K562 (cell line): ENCODE results near the gene ZBTB9. TPM values are rescaled to one million over a fixed set of nuclear protein-coding genes. Genes with fewer than 3 reads are reported as not detected.

Source experiments
- C11orf30 ChIP-seq: fragments of 450-650 bp; IDR thresholded peaks from 2 replicates; pipeline ENCODE4 v1.6.1; 2016; ENCODE audit warnings: low read depth, mild to moderate bottlenecking
- CBX8 ChIP-seq: fragments of 200-600 bp; sonication (generic); IDR thresholded peaks from 2 replicates; pipeline ENCODE4 v1.6.1; 2012; ENCODE audit warnings: borderline replicate concordance, mixed run types, low read depth, mild to moderate bottlenecking, moderate library complexity, mixed read lengths, low read length, control low read depth, inconsistent platforms; ENCODE audit not compliant: poor library complexity, severe bottlenecking; ENCODE audit errors: extremely low read depth
- HDAC1 ChIP-seq, 2 experiments: fragments of 450-650 bp; IDR thresholded peaks; 2 replicates each; pipeline ENCODE4 v1.6.1; 2016 to 2017; ENCODE audit warnings: inconsistent platforms in 1 of 2, mild to moderate bottlenecking in 1 of 2, moderate library complexity in 1 of 2
- KAT7 ChIP-seq: sonication (generic); formaldehyde crosslinking; IDR thresholded peaks from 2 replicates; pipeline ENCODE4 v1.8.0; 2022; ENCODE audit warnings: missing genetic modification reagents, mild to moderate bottlenecking, borderline replicate concordance
- KDM4B ChIP-seq, 2 experiments: fragments of 450-650 bp in 1 of 2; sonication (generic) in 1 of 2; IDR thresholded peaks; 2 replicates each; pipeline ENCODE4 v1.6.1; 2016 to 2017; ENCODE audit warnings: borderline replicate concordance in 2 of 2, antibody characterized with exemption in 1 of 2, low read depth in 1 of 2, mild to moderate bottlenecking in 1 of 2
- KLF13 ChIP-seq: fragments of 450-650 bp; IDR thresholded peaks from 2 replicates; pipeline ENCODE4 v1.6.1; 2016; ENCODE audit warnings: missing genetic modification characterization, low read depth, mild to moderate bottlenecking, missing compliant biosample characterization, moderate library complexity, borderline replicate concordance
- LCOR ChIP-seq: sonication (generic); formaldehyde crosslinking; IDR thresholded peaks from 2 replicates; pipeline ENCODE4 v1.8.0; 2022; ENCODE audit warnings: mild to moderate bottlenecking, missing genetic modification reagents
- MBD1 ChIP-seq: fragments of 250-450 bp; sonication (Bioruptor Pico); IDR thresholded peaks from 2 replicates; pipeline ENCODE4 v1.8.0; 2022; ENCODE audit warnings: inconsistent platforms
- MXI1 ChIP-seq: IDR thresholded peaks from 2 replicates; pipeline ENCODE4 v1.6.1; 2011; ENCODE audit warnings: low read depth, mild to moderate bottlenecking, improper control_type of control experiment, low read length
- PHTF2 ChIP-seq: fragments of 250-450 bp; sonication (Bioruptor Pico); IDR thresholded peaks from 2 replicates; pipeline ENCODE4 v1.5.0; 2021; ENCODE audit warnings: mild to moderate bottlenecking
- PML ChIP-seq: IDR thresholded peaks from 2 replicates; pipeline ENCODE4 v1.6.1; 2012; ENCODE audit warnings: low read length, inconsistent platforms
- SPI1 ChIP-seq: IDR thresholded peaks from 2 replicates; pipeline ENCODE4 v1.6.1; 2011; ENCODE audit warnings: low read depth, low read length, control low read depth, borderline replicate concordance
- SREBF1 ChIP-seq: fragments of 150-350 bp; IDR thresholded peaks from 2 replicates; pipeline ENCODE4 v1.6.1; 2014; ENCODE audit warnings: antibody characterized with exemption, low read depth, low read length, borderline replicate concordance
- TAL1 ChIP-seq: fragments of 450-650 bp; IDR thresholded peaks from 2 replicates; pipeline ENCODE4 v1.6.1; 2016; ENCODE audit warnings: mild to moderate bottlenecking
- TRIM24 ChIP-seq, 2 experiments: fragments of 450-650 bp; IDR thresholded peaks; 2 replicates each; pipeline ENCODE4 v1.6.1; 2016
- ZBTB26 ChIP-seq: fragments of 450-650 bp; formaldehyde crosslinking; IDR thresholded peaks from 2 replicates; pipeline ENCODE4 v1.4.0; 2022; ENCODE audit warnings: missing genetic modification characterization
- ZNF583 ChIP-seq: fragments of 250-450 bp; sonication (Bioruptor Pico); IDR thresholded peaks from 2 replicates; pipeline ENCODE4 v1.4.0; 2020
- ZNF655 ChIP-seq: fragments of 250-450 bp; sonication (Bioruptor Pico); IDR thresholded peaks from 2 replicates; pipeline ENCODE4 v1.5.0; 2021
- polyA plus RNA-seq, 8 experiments: library from polyadenylated mRNA; depleted of rRNA in 4 of 8; stranded (reverse) in 5 of 8; unstranded in 3 of 8; fragments of >200 nt; fragmentation: Nextera tagmentation in 2 of 8; fragmentation: Illumina TruSeq in 1 of 8; extraction: Ambion mirVana in 2 of 8; extraction: Trizol in 1 of 8; gene quantifications; 2 replicates each; pipeline versions ENCODE4 v1.2.1 to v1.2.3, GENCODE V29; 2011 to 2014; ENCODE audit warnings: inconsistent platforms in 1 of 8, missing spikeins in 1 of 8
- total RNA-seq, 7 experiments: library from RNA; depleted of rRNA in 6 of 7; stranded (reverse); fragments of >200 nt in 6 of 7; fragmentation: Illumina TruSeq in 2 of 7; extraction: Trizol in 2 of 7; gene quantifications; 2 replicates each; pipeline versions ENCODE4 v1.2.1 to v1.2.3, GENCODE V29; 2011 to 2021; ENCODE audit warnings: low replicate concordance in 1 of 7
- TF ChIP-seq, protein P1 (sequence below): fragments of 450-650 bp; formaldehyde crosslinking; IDR thresholded peaks from 2 replicates; pipeline ENCODE4 v1.4.0; 2022; ENCODE audit warnings: missing genetic modification characterization

ZBTB9 gene
- total and polyA plus RNA-seq, 9 of the 15 experiments (the other 6 are each of a cell fraction or from before 2014, with no cell fraction given), result 1.9 to 19.5 (median 10.4) TPM

DNA sequence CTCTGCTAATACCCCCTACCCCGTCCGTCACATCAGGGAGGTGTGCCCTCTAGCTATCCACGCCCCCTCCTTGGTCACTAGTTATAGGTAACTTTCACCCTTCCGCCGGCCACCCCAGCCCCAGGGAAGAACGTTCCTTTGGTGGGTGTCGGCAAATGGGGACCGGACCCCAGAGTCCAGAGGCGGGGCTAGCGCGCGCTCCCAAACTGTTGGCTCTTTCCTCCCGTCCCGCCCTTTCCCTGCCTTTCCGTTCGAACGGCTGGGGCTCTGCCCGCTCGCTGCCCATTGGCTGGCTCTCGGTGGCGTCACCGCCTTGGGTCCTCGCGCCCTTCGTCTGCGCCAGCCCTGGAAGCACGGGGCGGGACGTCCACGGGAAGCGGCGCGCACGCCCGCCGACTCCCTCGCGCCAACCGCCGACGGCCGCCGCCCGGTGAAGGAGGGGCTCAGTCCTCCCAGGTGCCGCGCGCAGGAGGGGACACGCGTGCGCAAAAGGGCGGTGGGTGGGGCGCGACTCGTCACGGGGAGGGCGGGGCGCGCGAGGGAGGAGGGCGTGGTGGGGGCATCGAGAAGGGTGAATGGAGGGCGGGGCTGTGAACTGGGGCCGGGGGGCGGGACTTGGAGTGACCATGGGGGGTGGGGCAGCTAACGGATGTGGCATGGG lies 44.2 kb upstream of the ZBTB9 start (continued):
- TF ChIP-seq, protein P1, sequence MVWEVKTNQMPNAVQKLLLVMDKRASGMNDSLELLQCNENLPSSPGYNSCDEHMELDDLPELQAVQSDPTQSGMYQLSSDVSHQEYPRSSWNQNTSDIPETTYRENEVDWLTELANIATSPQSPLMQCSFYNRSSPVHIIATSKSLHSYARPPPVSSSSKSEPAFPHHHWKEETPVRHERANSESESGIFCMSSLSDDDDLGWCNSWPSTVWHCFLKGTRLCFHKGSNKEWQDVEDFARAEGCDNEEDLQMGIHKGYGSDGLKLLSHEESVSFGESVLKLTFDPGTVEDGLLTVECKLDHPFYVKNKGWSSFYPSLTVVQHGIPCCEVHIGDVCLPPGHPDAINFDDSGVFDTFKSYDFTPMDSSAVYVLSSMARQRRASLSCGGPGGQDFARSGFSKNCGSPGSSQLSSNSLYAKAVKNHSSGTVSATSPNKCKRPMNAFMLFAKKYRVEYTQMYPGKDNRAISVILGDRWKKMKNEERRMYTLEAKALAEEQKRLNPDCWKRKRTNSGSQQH (CRISPR knock-in tag), result peak; percentile 66; the same call in 1 of the 2 replicates
- no peak for TF ChIP-seq MBD1
- TF ChIP-seq PHTF2 (CRISPR knock-in tag), result 0 out of 2 replicates have a peak, but pooled peaks have one; percentile 5
- TF ChIP-seq SREBF1, result 0 out of 2 replicates have a peak, but pooled peaks have one; percentile 70
- TF ChIP-seq HDAC1 (IDR thresholded peaks at IDR 0.05), result peak in 1 of 2 experiments; percentile 66; a peak in 1 of 4 replicates
- TF ChIP-seq KLF13, result peak; percentile 77
- peak; percentile 80 for TF ChIP-seq PML
- no peak for TF ChIP-seq SPI1
- TF ChIP-seq LCOR (CRISPR knock-in tag), result peak; percentile 68; the same call in 1 of the 2 replicates
- TF ChIP-seq KDM4B (IDR thresholded peaks at IDR 0.05; ENCODE audit: borderline replicate concordance in 2 of 2, low read depth in 1 of 2), result 0 out of 4 replicates have a peak, but pooled peaks of 1 of the 2 experiments have one; percentile 45
- peak; percentile 10 to 48; a peak in 1 of 4 replicates for TF ChIP-seq TRIM24 (IDR thresholded peaks at IDR 0.05)
- TF ChIP-seq ZNF583 (CRISPR knock-in tag), result no peak
- no peak for TF ChIP-seq TAL1
- TF ChIP-seq C11orf30, result peak; percentile 74
- no peak for TF ChIP-seq MXI1
- no peak for TF ChIP-seq ZNF655 (CRISPR knock-in tag)
- TF ChIP-seq CBX8, result no peak
- peak; percentile 86; the same call in 1 of the 2 replicates for TF ChIP-seq KAT7 (CRISPR knock-in tag)
- TF ChIP-seq ZBTB26 (CRISPR knock-in tag), result peak; percentile 74
